HG03025 (cell line): Measurements from ENCODE around the gene ZFP1.

ENCODE experiments used
- ATAC-seq: cut with Tn5 transposase; IDR thresholded peaks from one replicate; pipeline ENCODE4 v1.9.1; 2021; ENCODE audit warnings: mild to moderate bottlenecking, moderate library complexity; ENCODE audit not compliant: unreplicated experiment, low FRiP score

ZFP1 gene

DNA sequence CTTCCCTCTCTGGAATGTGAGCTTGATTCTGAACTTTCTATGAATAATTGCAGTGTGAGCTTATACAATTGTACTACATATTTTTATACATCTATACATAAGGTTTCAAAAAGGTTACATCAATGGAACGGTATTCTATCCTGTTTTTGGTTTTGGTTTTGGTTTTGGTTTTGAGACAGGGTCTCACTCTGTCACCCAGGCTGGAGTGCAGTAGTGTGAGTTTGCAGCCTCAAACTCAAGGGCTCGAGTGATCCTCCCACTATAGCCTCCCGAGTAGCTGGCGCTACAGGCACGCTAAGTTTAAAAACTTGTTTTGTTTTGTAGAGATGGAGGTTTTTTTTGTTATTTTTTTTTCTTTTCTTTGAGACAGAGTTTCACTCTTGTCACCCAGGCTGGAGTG lies 71.5 kb downstream of the ZFP1 start:
- ATAC-seq = no peak
